GF-D8 (cell line): ENCODE data around the gene GNG2.

Source experiments
- DNase-seq: peaks from one replicate; lab custom pipeline; 2025; lab: John Stamatoyannopoulos, UW

The GNG2 gene

DNA sequence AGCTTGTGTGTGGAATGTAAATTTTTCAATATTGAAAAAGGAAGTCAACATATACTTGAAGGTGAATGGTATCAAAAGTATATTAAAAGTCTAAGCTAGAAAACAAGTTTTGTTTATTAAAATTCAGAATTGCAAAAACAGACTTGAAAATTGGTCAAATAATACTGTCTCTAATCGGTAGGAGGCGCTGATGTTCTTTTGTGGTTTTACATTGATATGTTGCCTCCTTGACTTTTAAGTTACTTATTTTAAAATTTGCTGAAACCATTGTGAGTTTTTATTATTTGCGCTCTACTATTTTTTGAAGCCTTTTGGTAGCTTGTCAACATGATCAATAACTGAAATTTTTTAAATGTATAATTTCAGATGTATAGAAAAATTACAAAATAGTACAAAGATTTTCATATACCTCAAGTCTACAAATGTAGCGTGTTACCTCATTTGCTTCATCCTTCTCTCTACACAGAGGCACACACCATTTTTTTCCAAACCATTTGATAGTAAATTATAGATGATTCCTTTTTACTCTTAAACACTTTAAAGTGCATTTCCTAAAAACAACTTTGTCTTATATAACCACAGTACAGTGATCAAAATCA lies 135.8 kb downstream of the GNG2 start:
- no peak for DNase-seq

GRCh38 chr14:51998348-51998747 lies 137.9 kb downstream of the GNG2 start:
- no peak for DNase-seq

DNA sequence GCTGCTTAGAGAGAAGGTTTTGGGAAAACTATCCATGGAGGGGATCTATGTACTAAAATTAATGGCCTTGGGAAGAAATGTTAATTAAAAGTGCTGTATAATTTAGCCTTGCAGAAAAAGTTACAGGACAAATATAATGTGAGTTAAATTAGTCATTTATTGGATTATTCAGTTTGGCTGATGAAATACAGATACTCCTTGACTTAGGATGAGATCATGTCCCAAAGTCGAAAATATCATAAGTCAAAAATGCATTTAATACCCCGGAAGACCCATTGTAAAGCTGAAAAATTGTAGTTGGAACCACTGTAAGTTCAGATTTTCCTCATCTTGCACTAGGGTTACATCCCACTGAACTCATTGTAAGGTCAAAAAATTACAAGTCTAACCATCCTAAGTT lies 138.7 kb downstream of the GNG2 start:
- DNase-seq = no peak

DNA sequence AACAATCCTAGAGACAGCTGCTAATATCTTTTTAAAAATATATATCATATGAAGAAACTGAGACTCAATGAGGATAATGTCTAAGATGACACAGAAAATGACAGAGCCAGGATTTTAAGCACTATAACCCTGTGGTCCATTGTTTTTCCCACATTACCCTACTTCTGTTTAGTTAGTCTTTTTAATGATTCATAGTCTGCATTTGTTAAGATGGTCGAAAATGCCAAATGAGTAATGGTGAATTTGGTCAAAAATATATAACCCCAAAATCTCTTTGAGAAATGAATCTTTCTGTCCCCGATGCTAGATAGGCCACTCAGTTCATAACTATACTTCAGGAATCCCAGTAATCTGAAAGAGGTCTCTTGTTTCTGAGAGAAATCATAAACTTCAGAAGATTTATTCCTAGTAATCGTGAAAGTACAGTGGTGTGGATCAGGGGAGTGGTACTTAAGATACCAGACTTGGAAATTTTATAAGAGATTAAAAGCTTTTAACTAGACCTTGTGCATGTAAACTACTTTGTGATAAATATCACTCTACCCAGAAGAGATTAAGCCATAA lies 139.7 kb downstream of the GNG2 start:
- no peak for DNase-seq

DNA sequence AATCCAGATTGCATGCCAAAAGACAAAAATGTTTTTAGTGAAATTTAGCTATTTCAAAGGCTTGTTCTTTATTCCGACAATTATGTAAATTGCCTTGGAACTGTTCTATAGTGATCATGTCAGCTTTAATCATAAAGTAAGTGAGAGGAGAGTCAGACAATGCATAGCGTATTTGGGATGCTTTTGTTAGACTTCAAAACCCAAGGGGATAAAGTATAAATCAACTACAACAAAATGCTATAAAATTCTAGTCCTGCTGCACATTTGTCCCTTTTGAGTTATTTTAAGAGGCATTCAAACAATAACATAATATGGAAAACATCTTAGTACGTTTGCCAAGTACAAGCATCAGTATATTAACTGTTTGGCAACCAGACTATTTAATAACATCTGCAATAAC lies 140.3 kb downstream of the GNG2 start:
- no peak for DNase-seq

DNA sequence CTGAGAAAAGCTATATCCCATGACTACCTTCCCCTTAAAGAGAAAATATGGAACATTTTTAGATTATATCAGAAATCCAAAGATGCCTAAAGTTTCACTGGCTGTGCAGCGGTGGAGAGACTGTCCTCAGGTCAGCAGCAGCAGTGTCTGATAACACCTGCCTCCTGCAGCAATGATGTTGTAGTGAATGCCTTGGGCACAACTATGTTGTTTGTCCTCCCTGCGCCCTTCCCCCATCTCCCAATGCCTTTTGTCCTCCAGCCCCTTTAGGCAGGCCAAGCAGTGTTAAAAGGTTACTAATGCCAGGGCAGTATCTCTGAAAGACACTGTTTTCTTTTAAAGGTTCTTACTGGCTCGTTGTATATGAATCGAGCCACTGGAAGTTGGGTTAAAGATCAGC lies 142.1 kb downstream of the GNG2 start:
- DNase-seq = no peak

DNA sequence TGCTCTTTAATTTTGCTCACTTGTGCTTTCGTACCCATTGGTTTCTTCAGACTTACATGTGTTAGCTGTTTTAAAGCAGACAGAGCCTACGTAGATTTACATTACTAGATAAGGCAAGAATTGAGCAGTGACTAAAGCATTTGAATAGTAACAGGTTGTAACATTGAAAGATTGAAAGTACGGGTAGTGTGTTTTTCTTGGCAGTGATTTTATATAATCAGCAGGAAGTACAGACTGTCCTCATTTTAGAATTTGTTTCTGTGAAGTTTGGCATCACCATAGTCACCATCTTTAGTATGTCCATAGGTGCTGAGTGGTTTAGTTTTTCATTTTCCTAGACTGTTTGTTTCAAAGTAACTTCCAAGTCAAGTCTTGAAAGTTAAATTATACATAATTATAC lies 142.9 kb downstream of the GNG2 start:
- no peak for DNase-seq

GRCh38 chr14:52005625-52006024 lies 145.2 kb downstream of the GNG2 start:
- no peak for DNase-seq

DNA sequence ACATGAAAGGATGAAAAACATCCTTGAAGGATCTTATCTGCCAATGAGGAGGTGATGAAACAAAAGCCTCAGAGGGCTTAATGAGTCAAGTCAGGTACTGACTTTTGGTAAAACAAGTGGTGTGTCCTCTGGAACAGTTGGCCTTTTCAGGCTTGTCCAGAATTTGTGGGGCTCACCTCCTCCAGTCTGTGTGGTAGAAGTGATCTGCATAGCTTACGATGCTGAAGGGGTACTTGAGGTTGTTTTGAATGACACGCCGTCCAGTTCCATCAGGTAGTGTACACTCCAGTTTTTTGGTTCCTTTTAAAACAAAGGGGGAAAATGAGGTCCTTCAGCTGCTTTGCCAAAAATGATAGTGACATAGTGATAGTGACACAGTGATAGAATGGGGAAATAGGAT lies 145.9 kb downstream of the GNG2 start:
- DNase-seq = no peak

- DNase-seq = no peak
These were observed 146.8 kb downstream of the GNG2 start for GRCh38 chr14:52007211-52007610.

- DNase-seq = no peak
These were observed 147.2 kb downstream of the GNG2 start for GRCh38 chr14:52007637-52008036.

DNA sequence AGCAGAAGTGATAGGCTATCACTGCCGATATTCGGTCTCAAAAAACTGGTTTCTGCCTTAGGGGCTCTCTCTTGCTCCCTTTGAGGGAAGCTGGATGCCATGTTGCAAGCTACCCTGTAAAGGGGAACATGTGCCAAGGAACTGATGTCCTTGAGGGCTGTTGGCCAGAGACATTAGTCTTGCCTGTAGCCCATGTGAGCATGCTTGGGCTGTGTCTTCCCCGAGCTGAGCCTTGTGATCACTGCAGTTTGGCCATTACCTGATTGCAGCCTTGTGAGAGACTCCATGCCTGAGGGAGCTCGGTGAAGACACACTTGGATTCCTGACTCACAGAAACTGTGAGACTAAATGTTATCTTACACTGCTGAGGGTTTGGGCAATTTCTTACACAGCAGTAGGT lies 147.7 kb downstream of the GNG2 start:
- no peak for DNase-seq

GRCh38 chr14:52010173-52010693 lies 149.8 kb downstream of the GNG2 start:
- no peak for DNase-seq

GRCh38 chr14:52011523-52011922 lies 151.1 kb downstream of the GNG2 start:
- DNase-seq = no peak

DNA sequence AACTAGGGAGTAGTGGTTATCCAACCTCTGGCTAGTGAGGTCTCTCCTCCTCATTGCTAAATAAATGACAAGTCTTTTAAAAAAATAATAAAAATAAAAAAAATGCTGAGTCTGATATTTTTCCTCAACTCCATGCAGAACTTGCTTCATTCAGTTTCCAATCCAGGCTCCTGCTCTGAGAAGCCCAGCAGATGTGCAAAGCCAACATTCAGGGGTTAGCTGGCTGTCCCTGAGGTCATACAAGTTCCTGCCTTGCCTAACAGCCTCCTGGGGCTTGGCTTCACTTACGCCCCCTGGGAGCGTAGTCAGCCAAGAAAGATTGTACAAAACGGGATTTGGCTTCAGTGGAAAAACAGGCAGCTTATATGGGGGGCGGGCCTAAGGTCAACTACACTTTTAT lies 152.2 kb downstream of the GNG2 start:
- no peak for DNase-seq

DNA sequence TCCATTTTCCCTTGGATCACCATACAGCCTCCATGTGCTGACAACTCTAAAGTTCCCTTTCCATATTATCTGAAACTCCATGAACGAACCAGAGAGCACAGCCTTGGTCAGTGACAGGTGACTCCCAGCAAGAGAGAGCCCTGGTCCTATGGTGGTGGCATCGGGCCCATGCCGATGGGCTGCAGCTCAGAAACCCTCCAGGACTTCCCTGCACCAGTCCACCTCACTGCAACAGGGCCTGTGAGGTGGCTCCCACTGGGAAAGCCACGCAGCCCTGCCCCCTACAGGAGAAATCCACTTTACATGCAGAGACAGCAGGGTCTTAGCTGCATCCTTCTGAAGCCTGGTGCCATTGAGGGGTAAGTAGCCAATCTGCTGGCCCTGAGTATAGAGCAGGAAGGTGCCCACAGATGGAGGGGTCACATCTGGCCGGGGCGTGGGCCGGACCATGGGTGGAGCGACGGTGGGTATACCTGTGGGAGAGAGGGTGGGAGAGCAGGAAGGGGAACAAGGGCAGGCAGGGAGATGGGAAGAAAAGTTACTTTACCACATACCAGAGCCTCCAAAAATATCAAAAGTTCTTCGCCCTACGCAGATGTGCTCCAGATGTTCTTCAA lies 153.7 kb downstream of the GNG2 start:
- DNase-seq = no peak

DNA sequence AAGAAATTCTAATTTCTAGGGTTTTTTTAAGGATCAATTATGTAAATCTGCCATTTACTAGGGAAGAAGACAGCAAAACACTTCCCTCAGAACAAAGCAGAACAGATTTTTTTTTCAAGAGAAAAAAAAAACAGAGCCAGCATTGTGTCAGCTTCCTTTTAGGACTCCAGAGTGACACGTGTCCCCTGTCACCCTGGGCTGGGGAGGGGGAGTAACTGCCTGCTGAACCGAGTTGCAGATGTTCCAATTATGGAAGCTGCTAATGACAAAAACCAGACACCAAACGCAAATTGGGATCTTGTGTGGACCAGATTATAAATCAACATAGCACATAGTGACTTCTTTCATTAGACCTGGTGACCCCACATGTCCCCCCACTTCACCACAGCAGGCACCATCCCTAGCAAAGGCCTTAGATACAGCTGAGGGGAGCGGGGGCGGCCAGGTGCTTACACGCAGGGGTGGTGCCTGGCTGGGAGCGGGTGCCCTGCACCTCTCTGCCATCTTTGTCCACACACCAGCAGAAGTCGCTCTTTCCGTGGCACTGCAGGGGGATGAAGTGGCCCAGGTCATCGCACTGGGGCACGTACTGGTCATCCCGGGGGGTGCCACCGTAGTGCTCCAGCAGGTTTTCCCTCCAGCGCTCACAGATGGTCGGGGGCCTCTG lies 154.3 kb downstream of the GNG2 start:
- DNase-seq = no peak

DNA sequence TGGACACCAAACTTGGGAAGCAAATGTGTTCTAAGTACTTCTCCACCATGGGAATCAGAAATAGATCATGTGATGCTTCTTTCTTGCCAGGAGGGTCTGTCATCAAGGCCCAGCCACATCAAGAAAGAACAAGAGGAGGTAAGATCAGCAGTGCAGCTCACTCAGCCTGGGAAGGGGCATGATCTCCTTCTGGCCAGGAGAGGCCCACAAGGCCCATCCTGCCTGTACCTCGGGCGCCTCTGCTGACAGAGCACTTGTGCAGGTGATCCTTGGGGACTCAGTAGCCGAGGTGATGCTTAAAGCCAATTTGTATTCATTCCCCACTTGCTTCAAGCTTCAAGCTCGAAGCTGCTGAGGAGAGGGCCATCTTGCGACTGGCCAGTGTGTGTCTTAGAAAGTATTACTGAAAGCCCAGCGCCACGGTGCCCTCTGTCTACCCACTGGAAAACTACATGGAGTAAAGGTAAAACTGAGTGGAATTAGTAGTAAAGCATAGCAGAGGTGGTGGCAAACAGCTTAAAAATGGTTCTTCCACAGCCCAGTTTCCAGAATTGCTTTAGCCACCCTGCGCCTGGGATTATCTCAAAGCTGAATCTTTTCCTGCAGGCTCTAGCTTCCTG lies 155.1 kb downstream of the GNG2 start:
- DNase-seq = no peak

DNA sequence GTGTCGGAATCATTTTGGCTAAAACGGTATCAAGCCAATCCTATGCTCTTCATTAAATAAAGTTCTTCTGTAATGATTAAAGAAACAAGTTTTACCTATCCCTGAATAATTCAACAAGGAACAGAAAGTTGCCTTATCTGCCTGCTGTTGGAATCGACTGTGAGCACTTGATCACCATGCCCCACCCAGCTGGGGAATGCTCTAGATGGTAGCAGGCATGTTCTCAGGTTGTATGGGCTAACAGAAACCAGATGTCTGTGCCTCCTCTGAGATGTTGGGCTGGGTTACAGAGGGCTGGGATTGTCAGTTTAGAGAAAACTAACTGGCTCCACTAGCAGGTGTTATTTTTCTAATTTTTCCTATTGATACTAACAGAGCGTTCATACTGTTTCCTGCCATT lies 157.8 kb downstream of the GNG2 start:
- no peak for DNase-seq

DNA sequence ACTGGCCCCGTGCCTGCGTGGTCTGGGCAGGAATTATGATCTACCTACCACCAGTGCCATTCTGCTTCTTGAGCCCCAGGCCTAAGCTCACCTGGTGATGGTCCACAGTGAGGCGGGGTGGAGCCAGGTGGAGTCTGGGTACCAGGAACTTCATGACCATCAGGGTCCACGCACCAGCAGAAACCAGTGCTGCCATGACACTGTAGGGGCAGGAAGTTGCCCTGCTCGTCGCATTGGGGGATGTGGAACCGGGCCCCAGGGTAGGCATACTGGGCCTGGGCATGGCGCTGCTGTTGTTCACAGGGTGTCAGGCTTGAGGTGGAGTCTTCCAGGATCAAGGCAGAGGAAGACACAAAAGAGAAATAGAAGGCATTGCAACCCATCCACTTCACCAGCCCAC lies 158.6 kb downstream of the GNG2 start:
- DNase-seq = no peak
